ENCODE data around the gene DDRGK1.

- TF ChIP-seq CTCF (IDR thresholded peaks at IDR 0.05) (no peak), POLR2AphosphoS5 (IDR thresholded peaks at IDR 0.05) (no peak)
These were observed 35.6 kb upstream of the DDRGK1 start for GRCh38 chr20:3239867-3240775.
